Measurements from ENCODE around the gene BUD31.

GRCh38 chr7:99433158-99433557, 24.4 kb downstream of the BUD31 start:
- TF ChIP-seq CTCF (IDR thresholded peaks at IDR 0.05): no peak
- no peak for TF ChIP-seq POLR2A (IDR thresholded peaks at IDR 0.05)

All from transverse colon (tissue), 3 donors.